Right atrium auricular region (tissue), 2 donors: ENCODE data around the gene DDX24. TPM values are rescaled to one million over a fixed set of nuclear protein-coding genes. Genes with fewer than 3 reads are reported as not detected.
"Not testable (repeated sequence)": the region's sequence is repeated elsewhere in the genome, so short reads cannot be mapped to it uniquely, and the experiment has no call there.

ENCODE experiments used
- DNase-seq: peaks from one replicate; pipeline ENCODE4 v3.0.0-alpha.2; 2019; ENCODE audit warnings: low spot score
- H3K27ac ChIP-seq, 2 donors: fragments of 200-600 bp; sonication (generic); 1 replicate in 1 of 2; 2 replicates in 1 of 2; pipeline ENCODE4 v1.5.1; 2016 to 2019
- H3K27me3 ChIP-seq, 2 donors: fragments of 200-600 bp; sonication (generic); one replicate each; pipeline versions ENCODE4 v1.5.1 to v1.6.0; 2017 to 2019
- H3K36me3 ChIP-seq: fragments of 200-600 bp; sonication (generic); one replicate; pipeline ENCODE4 v1.5.1; 2016
- H3K4me1 ChIP-seq, 2 donors: fragments of 200-600 bp; sonication (generic); one replicate each; pipeline versions ENCODE4 v1.5.1 to v1.6.0; 2017 to 2019
- H3K4me3 ChIP-seq, 2 donors: fragments of 200-600 bp; sonication (generic); 1 replicate in 1 of 2; 2 replicates in 1 of 2; pipeline ENCODE4 v1.5.1; 2017 to 2019; ENCODE audit warnings: mild to moderate bottlenecking in 1 of 2, moderate library complexity in 1 of 2
- H3K9me3 ChIP-seq, 2 donors: fragments of 200-600 bp; sonication (generic); one replicate each; pipeline ENCODE4 v1.5.1; 2019
- CTCF ChIP-seq, 2 donors: fragments of 200-600 bp; sonication (generic); IDR thresholded peaks; one replicate each; pipeline ENCODE4 v1.5.1; 2019; ENCODE audit warnings: antibody characterized with exemption in 2 of 2
- total RNA-seq, 2 donors: library from RNA; depleted of rRNA; stranded (reverse); fragments of >200 nt; gene quantifications; one replicate each; pipeline ENCODE4 v1.1.0, GENCODE V29; 2016

DDX24 gene
- total RNA-seq, 2 donors from 2014 or later, result 166 to 178 TPM

DNA sequence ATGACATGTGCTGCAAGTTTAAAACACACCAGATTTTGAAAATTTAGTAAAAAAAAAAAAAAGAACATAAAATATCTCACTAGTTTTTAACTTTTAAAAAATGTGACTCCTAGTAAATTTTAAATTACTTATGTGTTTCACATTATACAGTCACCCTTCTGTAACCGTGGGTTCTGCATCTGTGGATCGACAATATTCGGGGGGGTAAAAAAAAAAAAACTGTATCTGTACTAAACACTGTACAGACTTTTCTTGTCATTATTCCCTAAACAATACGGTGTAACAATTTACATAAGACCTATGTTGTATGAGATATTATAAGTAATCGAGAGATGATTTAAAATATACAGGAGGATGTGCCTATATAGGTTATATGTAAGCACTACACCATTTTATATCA lies 3.2 kb downstream of the DDX24 start:
- Histone ChIP-seq H3K27ac (no peak overlapping the region), H3K36me3 (peaks cover 18% of the 10 kb centered on the region)

DNA sequence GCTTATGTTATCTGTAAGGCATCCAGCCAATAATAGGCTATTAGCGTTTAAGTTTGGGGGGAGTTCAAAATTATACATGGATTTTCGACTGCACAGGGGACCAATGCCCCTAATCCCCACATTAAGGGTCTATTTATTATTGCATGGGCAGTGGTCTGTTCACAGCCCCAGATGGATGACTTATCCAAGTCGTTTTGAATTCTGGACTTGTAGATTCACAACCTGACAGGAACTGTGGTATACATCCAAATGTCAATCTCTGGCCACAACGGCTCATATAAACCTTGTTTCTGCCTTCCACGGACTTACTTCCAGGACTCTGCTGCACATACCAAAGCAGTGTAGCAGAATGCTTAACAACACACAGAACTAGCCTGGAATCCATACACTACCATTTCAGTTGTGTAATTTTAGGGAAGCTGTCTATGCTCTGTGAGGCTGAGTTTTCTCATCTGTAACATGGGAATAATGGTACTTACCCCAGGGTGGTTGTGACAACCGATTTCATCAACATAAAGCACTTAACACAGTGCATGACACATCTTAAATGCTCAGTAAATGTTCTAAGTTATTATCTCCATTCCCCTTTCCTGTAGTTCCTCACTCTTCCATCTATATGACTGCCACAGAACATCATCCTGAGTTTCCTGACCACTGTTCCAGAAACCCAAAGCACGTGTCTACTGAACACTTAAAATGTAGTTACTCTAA lies 3.7 kb downstream of the DDX24 start:
- Histone ChIP-seq H3K4me3 (peak overlapping the region; percentile 9 to 14), H3K4me1 (peaks cover 0 to 52% of the 10 kb centered on the region in 2 donors), H3K27me3 (no peaks in the 10 kb centered on the region), H3K9me3 (peaks cover 5 to 15% of the 10 kb centered on the region in 2 donors), H3K36me3 (peaks cover 18% of the 10 kb centered on the region), H3K27ac (no peak overlapping the region)
- no peak for TF ChIP-seq CTCF (IDR thresholded peaks at IDR 0.05)
- DNase-seq, result no peak

More for the DNA sequence above, 3.2 kb downstream of the DDX24 start:
- H3K4me3 ChIP-seq, result peak overlapping the region; percentile 96 to 98
- H3K9me3 ChIP-seq, result peaks cover 5 to 15% of the 10 kb centered on the region in 2 donors
- H3K27me3 ChIP-seq, result no peaks in the 10 kb centered on the region
- H3K4me1 ChIP-seq, result peaks cover 0 to 52% of the 10 kb centered on the region in 2 donors
- DNase-seq, result no peak
- no peak for TF ChIP-seq CTCF (IDR thresholded peaks at IDR 0.05)

GRCh38 chr14:94075008-94075407 lies 6.0 kb downstream of the DDX24 start:
- Histone ChIP-seq H3K36me3 (peaks cover 18% of the 10 kb centered on the region), H3K4me3 (no peak overlapping the region), H3K4me1 (peaks cover 0 to 41% of the 10 kb centered on the region in 2 donors), H3K27me3 (no peaks in the 10 kb centered on the region), H3K27ac (no peak overlapping the region), H3K9me3 (peaks cover 5 to 15% of the 10 kb centered on the region in 2 donors)
- no peak for DNase-seq
- TF ChIP-seq CTCF (IDR thresholded peaks at IDR 0.05), result no peak

DNA sequence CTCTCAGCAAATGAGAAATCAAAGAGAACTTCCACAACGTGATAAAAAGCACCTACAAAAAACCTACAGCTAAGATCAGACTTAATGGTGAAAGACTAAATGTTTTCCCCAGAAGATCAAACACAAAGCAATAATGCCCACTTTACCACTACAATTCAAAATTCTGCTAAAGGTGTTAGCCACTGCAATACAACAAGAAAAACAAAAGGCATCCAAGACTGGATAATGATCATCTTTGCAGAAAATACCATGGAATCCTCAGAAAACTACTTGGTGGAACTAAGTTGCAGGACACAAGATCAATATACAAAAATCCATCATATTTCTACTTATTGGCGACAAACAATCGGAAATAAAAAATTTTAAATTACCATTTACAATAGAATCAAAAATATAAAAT lies 6.5 kb downstream of the DDX24 start:
- Histone ChIP-seq H3K27ac (no peak overlapping the region), H3K4me1 (peaks cover 0 to 36% of the 10 kb centered on the region in 2 donors), H3K9me3 (peaks cover 5 to 15% of the 10 kb centered on the region in 2 donors), H3K4me3 (no peak overlapping the region), H3K27me3 (no peaks in the 10 kb centered on the region), H3K36me3 (peaks cover 18% of the 10 kb centered on the region)
- TF ChIP-seq CTCF (IDR thresholded peaks at IDR 0.05), result no peak
- no peak for DNase-seq

GRCh38 chr14:94072076-94072475 lies 8.9 kb downstream of the DDX24 start:
- not testable (repeated sequence) for H3K27me3 ChIP-seq, H3K27ac ChIP-seq, H3K36me3 ChIP-seq, H3K4me3 ChIP-seq, DNase-seq
- Histone ChIP-seq H3K4me1 (peaks cover 0 to 18% of the 10 kb centered on the region in 2 donors), H3K9me3 (peaks cover 5 to 15% of the 10 kb centered on the region in 2 donors)

GRCh38 chr14:94066089-94066676 lies 14.8 kb downstream of the DDX24 start:
- H3K27ac ChIP-seq, result no peak overlapping the region

More at GRCh38 chr14:94066089-94066676, 14.8 kb downstream of the DDX24 start:
- no peaks in the 10 kb centered on the region for H3K27me3 ChIP-seq
- no peak for DNase-seq
- H3K36me3 ChIP-seq, result peaks cover 15% of the 10 kb centered on the region
- H3K9me3 ChIP-seq, result no peaks in the 10 kb centered on the region
- no peak overlapping the region for H3K4me3 ChIP-seq
- peaks cover 0 to 33% of the 10 kb centered on the region in 2 donors for H3K4me1 ChIP-seq
- no peak for TF ChIP-seq CTCF (IDR thresholded peaks at IDR 0.05)
